K562 (cell line): Measurements from ENCODE around the gene ATP5PD.

Source experiments
- CEBPG ChIP-seq, 3 experiments: fragments of 200-800 bp in 1 of 3; sonication (Bioruptor generic) in 1 of 3; sonication (generic) in 1 of 3; formaldehyde crosslinking in 1 of 3; IDR thresholded peaks in 2 of 3; conservative IDR thresholded peaks in 1 of 3; 2 replicates each; pipeline versions ENCODE4 v1.6.1 to v1.8.0; 2016 to 2022; ENCODE audit warnings: missing compliant biosample characterization in 2 of 3, missing genetic modification characterization in 2 of 3, mild to moderate bottlenecking in 1 of 3, missing genetic modification reagents in 1 of 3
- CTCF ChIP-seq, 3 experiments: IDR thresholded peaks in 2 of 3; conservative IDR thresholded peaks in 1 of 3; 2 replicates each; pipeline ENCODE4 v1.5.1; 2011 to 2012; ENCODE audit warnings: low read length in 3 of 3, mild to moderate bottlenecking in 3 of 3, control low read depth in 2 of 3, improper control_type of control experiment in 1 of 3, inconsistent platforms in 1 of 3, low read depth in 1 of 3, mixed read lengths in 1 of 3, moderate library complexity in 1 of 3; ENCODE audit not compliant: insufficient read depth in 2 of 3
- ELF1 ChIP-seq: fragments of 200-800 bp; sonication (Bioruptor generic); IDR thresholded peaks from 2 replicates; pipeline ENCODE4 v1.6.1; 2016; ENCODE audit warnings: missing genetic modification characterization, missing compliant biosample characterization
- ELF4 ChIP-seq: fragments of 450-650 bp; formaldehyde crosslinking; IDR thresholded peaks from 2 replicates; pipeline ENCODE4 v1.4.0; 2022; ENCODE audit warnings: missing genetic modification characterization
- KAT7 ChIP-seq: sonication (generic); formaldehyde crosslinking; IDR thresholded peaks from 2 replicates; pipeline ENCODE4 v1.8.0; 2022; ENCODE audit warnings: missing genetic modification reagents, mild to moderate bottlenecking, borderline replicate concordance
- KDM4B ChIP-seq, 2 experiments: fragments of 450-650 bp in 1 of 2; sonication (generic) in 1 of 2; IDR thresholded peaks; 2 replicates each; pipeline ENCODE4 v1.6.1; 2016 to 2017; ENCODE audit warnings: borderline replicate concordance in 2 of 2, antibody characterized with exemption in 1 of 2, low read depth in 1 of 2, mild to moderate bottlenecking in 1 of 2
- MAX ChIP-seq: sonication (generic); formaldehyde crosslinking; IDR thresholded peaks from 2 replicates; pipeline ENCODE4 v1.9.0; 2022; ENCODE audit warnings: mild to moderate bottlenecking, missing genetic modification reagents
- MITF ChIP-seq: IDR thresholded peaks from 2 replicates; pipeline ENCODE4 v1.6.1; 2014; ENCODE audit warnings: antibody characterized with exemption
- NFIC ChIP-seq: fragments of 450-650 bp; IDR thresholded peaks from 2 replicates; pipeline ENCODE4 v1.6.1; 2017; ENCODE audit warnings: mild to moderate bottlenecking, inconsistent platforms
- RBM22 ChIP-seq: fragments of 200-400 bp; formaldehyde crosslinking; IDR thresholded peaks from 2 replicates; pipeline ENCODE4 v1.6.1; 2018; ENCODE audit warnings: low read length, low read depth; ENCODE audit not compliant: poor library complexity, severe bottlenecking
- ZBTB7A ChIP-seq: IDR thresholded peaks from 2 replicates; pipeline ENCODE4 v1.6.1; 2011; ENCODE audit warnings: low read depth, mild to moderate bottlenecking, low read length, moderate library complexity, borderline replicate concordance; ENCODE audit not compliant: control insufficient read depth

- TF ChIP-seq KAT7 (CRISPR knock-in tag), result no peak
- no peak for TF ChIP-seq ELF4 (CRISPR knock-in tag)
- no peak for TF ChIP-seq KDM4B (IDR thresholded peaks at IDR 0.05; ENCODE audit: borderline replicate concordance in 2 of 2, low read depth in 1 of 2)
- TF ChIP-seq ZBTB7A, result no peak
- no peak for TF ChIP-seq CTCF (IDR thresholded peaks at IDR 0.05 in 2 of 3, conservative IDR thresholded peaks at IDR 0.05 in 1 of 3; ENCODE audit: insufficient read depth in 2 of 3, low read depth in 1 of 3, low read length in 3 of 3)
- no peak for TF ChIP-seq CEBPG (CRISPR knock-in tag; IDR thresholded peaks at IDR 0.05)
- TF ChIP-seq CEBPG (tag; conservative IDR thresholded peaks at IDR 0.05 in 1 of 2, IDR thresholded peaks at IDR 0.05 in 1 of 2), result no peak
- no peak for TF ChIP-seq NFIC
- no peak for TF ChIP-seq RBM22
- TF ChIP-seq MITF, result no peak
- TF ChIP-seq MAX (CRISPR knock-in tag), result no peak
- TF ChIP-seq ELF1 (tag), result no peak
These were observed 26.2 kb downstream of the ATP5PD start for GRCh38 chr17:75020331-75021110.
